GM06990 (cell line): ENCODE measurements around the gene DUT.

ENCODE experiments used
- DNase-seq: peaks from one replicate; pipeline ENCODE4 v3.0.0-alpha.2; 2011; ENCODE audit not compliant: insufficient read length; ENCODE audit errors: extremely low read depth
- H3K27me3 ChIP-seq: replicated peaks from 2 replicates; pipeline ENCODE4 v1.6.0; 2011; ENCODE audit warnings: low read length; ENCODE audit not compliant: control insufficient read depth, insufficient read depth
- H3K36me3 ChIP-seq: 2 replicates; pipeline ENCODE4 v1.5.1; 2011; ENCODE audit warnings: low read length; ENCODE audit not compliant: control insufficient read depth, insufficient read depth
- H3K4me3 ChIP-seq: replicated peaks from 2 replicates; pipeline ENCODE4 v1.5.1; 2011; ENCODE audit warnings: low read depth, mild to moderate bottlenecking, control low read depth, low read length
- TF ChIP-seq, protein P1 (sequence below): IDR thresholded peaks from 2 replicates; pipeline ENCODE4 v1.5.1; 2011; ENCODE audit warnings: low read length, control low read depth, mild to moderate bottlenecking, inconsistent platforms; ENCODE audit not compliant: insufficient read depth, poor library complexity, severe bottlenecking

The DUT gene

DNA sequence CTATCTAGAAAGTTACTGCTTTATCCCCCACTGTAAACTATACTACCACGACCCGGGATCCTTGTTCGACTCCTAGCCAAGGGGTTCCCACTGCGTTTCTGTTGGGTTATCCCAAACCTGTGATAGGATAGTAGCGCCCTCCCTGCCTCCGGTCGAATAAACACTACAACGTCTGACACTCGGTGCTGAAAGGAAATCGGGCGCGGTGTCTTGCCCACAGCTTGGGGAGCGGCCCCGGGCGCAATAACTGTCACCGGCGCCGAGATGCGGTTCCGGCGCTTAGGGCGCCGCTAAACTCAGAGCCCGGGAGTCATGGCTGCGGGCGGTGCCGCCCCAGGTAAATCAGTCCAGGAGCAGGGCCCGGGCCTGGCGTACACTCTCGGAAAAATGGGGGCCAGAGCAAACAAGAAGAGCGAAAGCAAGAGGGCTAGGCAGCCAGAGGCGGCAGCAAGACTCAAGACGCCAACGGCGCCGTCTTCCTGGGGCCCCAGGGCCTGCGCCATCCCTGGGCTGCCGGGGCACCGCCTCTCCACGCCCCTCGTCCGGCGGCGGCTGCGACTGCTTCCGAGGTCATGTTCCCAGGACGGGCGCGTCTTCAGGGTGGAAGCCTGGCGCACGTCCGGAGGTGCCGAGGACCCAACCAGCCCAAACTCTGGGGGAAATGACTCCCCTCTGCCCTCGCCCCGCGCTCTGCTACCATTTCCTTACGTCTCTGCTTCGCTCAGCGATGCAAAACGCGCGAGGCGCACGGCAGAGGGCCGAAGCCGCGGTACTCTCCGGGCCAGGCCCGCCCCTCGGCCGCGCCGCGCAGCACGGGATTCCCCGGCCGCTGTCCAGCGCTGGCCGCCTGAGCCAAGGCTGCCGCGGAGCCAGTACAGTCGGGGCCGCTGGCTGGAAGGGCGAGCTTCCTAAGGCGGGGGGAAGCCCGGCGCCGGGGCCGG lies at the start of gene DUT:
Gene DUT, plus strand, starts transcription at position 575 of the 941 bp plus-strand sequence. Its CDS starts 87 bp downstream, at position 662.
- Histone ChIP-seq H3K27me3 (no peaks in the 10 kb centered on the region), H3K4me3 (peak within 1 kb of the TSS; percentile 76), H3K36me3 (peaks cover 8% of the 10 kb centered on the region)
- DNase-seq: peak; percentile 90
- TF ChIP-seq, protein P1, sequence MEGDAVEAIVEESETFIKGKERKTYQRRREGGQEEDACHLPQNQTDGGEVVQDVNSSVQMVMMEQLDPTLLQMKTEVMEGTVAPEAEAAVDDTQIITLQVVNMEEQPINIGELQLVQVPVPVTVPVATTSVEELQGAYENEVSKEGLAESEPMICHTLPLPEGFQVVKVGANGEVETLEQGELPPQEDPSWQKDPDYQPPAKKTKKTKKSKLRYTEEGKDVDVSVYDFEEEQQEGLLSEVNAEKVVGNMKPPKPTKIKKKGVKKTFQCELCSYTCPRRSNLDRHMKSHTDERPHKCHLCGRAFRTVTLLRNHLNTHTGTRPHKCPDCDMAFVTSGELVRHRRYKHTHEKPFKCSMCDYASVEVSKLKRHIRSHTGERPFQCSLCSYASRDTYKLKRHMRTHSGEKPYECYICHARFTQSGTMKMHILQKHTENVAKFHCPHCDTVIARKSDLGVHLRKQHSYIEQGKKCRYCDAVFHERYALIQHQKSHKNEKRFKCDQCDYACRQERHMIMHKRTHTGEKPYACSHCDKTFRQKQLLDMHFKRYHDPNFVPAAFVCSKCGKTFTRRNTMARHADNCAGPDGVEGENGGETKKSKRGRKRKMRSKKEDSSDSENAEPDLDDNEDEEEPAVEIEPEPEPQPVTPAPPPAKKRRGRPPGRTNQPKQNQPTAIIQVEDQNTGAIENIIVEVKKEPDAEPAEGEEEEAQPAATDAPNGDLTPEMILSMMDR: no peak

DNA sequence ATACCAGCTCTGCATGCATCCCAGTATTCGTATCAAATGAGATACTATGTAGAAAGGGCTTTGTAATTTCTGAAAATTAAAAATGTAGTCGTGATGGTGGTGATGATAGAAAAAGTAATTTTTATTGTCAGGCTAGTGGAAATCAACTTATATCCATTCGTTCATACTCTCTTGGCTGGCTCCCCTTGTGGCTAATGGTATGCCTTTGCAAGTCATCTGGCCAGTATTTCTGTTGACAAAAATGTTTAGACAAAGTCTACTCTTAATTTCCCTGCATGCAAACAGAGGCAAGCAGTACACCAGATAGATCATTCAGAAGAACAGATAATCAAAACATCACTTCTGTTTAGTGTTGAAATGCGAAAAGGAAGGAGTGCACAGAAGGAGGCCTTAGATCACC lies 49.6 kb upstream of the DUT start:
- H3K36me3 ChIP-seq: no peaks in the 10 kb centered on the region
- TF ChIP-seq, protein P1: no peak
- no peak for DNase-seq
- H3K27me3 ChIP-seq: no peaks in the 10 kb centered on the region
- no peak overlapping the region for H3K4me3 ChIP-seq

DNA sequence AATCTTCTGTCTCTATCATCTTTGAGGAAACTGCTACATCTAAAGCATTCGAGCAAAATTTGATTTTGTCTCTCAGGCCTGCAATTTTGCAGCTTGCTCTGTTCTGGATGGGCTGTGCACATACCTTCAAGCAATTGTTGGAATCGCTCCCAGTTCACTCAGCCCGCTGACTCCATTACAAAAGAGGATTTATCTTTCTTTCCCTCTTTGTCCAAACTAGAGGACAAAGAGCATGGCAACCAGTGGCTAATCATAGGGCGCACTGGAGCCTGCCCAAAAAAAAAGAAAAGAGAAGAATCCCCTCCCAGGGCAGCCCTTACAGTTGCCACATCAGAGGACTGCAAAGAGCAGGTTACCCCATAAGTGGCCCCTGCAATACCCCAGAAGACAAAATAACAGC lies 49.0 kb upstream of the DUT start:
- no peaks in the 10 kb centered on the region for H3K27me3 ChIP-seq
- H3K4me3 ChIP-seq: no peak overlapping the region
- TF ChIP-seq, protein P1: no peak
- H3K36me3 ChIP-seq: no peaks in the 10 kb centered on the region
- no peak for DNase-seq

DNA sequence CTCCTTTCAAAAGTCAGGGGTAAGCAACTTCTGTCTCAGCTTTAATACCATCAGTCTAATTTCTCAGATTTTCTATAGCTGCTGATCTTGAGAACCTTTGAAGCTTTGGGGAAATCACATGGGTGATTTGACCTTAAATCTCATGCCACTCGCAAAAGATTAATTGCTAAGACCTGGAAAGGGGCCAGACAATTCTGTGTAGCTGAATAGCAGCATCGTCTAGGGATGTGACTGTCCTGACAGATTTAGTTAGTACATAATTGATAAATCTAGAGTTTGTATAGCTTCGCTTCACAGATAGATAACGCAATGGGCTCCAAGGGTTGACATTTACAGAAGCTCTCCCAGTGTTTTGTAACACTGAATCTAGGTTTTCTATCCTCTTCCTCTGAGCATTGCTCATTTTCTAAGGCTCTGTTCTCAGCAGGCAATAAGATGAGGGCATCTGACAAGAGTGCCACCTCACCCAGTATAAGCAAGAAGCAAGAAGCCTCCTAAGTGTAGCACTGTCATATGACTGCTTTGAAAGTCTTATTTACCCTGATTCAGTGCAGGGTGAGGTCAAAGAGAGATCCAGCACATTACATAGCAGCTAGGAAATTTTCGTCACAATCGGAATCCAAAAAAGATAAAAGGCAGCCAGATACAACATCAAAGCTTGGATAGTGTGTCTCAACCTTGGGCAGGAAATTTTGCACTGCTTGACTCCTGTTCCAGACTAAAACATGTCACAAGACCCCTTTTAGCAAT lies 47.7 kb upstream of the DUT start:
- TF ChIP-seq, protein P1: no peak
- Histone ChIP-seq H3K36me3 (no peaks in the 10 kb centered on the region), H3K4me3 (no peak overlapping the region), H3K27me3 (no peaks in the 10 kb centered on the region)
- no peak for DNase-seq

DNA sequence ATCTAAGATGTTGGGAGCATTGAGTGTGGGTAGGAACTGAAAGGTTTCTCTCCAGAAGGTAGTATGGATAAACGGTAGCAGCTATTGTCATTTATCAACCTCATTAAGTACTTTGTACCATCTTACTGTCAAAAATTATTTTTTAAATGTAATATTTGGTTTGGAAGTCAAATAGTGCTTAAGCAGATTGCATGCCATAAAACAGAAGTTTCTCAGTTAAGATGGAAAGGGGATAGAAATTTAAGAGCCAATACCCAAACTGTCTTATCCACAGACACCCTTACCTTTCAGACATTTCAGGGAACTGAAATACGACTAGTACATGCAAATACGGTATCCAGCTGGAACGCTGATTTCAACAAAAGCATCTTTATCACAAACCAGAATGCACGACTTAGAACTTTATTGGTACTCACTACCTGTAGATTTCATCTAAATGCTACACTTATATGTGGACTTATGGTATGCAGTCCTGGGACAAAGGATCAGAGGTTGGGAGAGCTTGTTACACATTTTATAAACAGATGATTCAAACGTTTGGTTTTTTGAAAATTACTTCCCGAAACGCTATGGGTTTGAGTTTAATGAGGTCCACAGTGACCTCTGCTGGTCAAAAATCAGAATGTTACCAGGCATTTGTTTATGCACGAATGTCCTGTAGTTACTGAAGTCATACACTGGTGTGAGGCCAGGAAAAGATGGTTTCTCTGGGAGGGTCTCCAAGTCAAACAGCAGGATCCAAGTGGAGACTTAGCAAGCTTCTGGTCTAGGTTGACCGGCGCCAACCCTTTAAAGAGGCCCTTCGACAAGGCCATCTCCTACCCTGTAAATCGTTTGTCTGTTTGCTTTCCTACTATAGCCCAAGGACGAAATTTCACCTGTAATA lies 45.7 kb upstream of the DUT start:
- no peak overlapping the region for H3K4me3 ChIP-seq
- DNase-seq: peak; percentile 8
- no peaks in the 10 kb centered on the region for H3K36me3 ChIP-seq
- H3K27me3 ChIP-seq: no peaks in the 10 kb centered on the region
- TF ChIP-seq, protein P1: peak; percentile 57
